ENCODE data around the gene UNC119B.
"Not testable (repeated sequence)": the region's sequence is repeated elsewhere in the genome, so short reads cannot be mapped to it uniquely, and the experiment has no call there.

UNC119B gene

DNA sequence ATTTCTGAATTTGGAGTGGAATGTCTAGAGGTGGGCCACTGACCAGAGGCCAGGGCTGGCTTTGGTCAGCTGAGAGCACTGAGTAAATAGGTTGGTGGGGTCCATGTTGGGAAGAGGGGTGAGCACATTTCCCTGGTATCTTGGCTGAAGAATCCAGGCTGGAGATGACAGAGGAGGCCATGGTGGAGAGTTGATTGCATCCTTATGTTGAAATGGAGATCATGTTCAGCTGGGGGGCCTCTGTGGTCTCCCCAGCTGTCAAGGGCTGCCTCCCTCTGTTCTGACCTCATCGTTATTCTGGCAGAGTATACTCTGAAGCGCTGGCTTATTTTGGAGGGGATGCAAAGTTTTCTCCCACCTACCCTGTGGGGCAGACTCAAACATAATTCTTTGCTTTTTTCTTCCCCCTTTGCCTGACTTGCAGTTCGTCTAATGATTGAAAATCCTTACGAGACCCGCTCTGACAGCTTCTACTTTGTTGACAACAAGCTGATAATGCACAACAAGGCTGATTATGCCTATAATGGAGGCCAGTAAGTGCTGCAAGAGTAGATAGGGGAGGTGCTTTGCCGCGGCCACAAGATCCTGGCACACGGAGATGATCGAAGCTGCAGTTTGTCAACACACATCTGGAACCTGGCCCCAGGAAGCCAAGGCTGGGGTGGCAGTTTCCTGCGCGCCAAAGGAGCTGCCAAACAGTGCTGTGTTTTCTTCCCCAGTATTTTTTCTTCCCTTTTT, 9.4 kb downstream of the UNC119B start:
- no peak for DNase-seq (ENCODE audit: low spot score)

GRCh38 chr12:120720234-120720986, 10.2 kb downstream of the UNC119B start:
- DNase-seq (ENCODE audit: low spot score) = peak; percentile 73

DNA sequence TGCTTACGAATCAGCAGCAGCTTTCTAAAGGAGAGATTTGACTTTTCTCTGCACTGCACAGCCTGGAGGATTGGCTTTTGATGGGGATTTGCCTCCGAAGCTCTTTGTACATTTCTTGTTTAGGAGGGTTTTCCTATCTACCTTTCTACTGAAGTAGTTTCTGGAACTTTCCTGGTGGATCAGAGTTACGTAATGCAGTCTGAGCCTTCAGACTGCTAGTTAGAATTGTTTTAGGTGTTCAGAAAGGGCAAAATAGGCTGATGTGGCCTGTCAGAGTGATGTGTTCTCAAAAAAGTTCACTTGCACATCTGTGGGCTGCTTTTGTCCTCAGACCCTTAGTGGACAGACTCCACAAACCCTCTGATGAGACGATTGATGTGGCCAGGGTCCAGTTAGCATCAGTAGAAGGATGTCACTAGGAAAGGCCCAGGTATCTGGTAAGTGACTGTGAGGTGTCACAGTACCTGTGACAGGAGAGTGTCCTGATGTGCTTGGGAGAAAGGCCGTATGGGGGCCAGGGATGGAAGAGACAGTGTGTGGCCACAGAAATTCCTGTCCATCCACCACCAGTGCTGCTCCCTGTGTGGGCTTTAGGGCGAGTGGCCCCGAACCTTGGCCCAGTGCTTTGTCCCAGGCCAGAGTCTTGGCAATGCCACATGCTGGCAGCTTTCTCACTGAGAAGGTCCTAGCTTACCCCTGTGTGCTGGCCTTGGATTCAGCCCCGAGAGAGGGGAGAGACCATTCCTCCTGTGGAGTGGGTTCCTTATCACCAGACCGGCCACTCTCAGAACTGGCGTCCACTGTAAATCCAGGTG, 10.9 kb downstream of the UNC119B start:
- DNase-seq (ENCODE audit: low spot score) = no peak

GRCh38 chr12:120721866-120722265, 11.6 kb downstream of the UNC119B start:
- DNase-seq (ENCODE audit: low spot score) = no peak

GRCh38 chr12:120722784-120723183, 12.5 kb downstream of the UNC119B start:
- no peak for DNase-seq (ENCODE audit: low spot score)

GRCh38 chr12:120724720-120725119, 14.5 kb downstream of the UNC119B start:
- no peak for DNase-seq (ENCODE audit: low spot score)

- DNase-seq (ENCODE audit: low spot score) = no peak
Observed at GRCh38 chr12:120725151-120725658, 14.9 kb downstream of the UNC119B start.

DNA sequence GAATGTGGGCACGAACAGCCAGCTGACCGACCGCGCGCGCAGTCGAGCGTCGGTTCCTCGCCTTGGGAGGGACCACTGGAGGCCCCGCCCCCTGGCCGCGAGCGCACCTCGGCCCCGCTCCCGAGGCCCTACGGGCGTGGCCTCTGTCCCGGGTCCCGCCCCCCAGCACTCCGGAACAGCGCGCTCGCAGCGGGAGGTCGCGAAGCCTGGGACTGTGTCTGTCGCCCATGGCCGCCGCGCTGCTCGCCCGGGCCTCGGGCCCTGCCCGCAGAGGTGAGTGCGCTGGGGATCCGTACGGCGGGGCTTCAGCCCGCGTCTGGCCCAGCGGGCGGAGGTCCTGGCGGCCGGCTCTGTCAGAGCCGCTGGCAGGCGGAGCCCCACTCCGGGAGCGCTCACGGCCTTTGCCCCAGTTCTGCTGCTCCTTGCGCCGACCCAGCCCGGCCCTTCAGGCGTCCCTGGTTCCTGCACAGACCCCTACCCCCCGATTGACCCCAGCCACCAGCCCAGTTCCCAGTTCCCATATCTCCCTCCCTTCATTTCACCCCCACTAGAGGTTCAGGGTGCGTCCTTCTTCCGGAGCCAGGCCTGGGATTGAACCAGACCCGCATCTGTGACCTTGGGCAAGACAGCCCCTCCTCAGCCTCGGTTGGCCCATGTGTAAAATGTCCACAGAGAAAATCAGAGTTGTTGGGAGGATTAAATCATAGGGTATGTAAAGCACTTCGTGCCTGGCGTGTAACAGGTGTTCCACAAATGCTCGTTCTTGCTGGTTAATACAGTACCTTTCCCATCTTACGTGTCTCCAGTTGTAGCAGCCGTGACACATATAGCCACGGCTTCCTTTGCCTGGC, 15.6 kb downstream of the UNC119B start, which contains the start of gene ACADS:
Gene ACADS (plus strand): TSS at position 168 of the 851 bp plus-strand sequence. CDS start 60 bp downstream, at position 228.
- peak; percentile 82 for DNase-seq (ENCODE audit: low spot score)

GRCh38 chr12:120726510-120726793, 16.2 kb downstream of the UNC119B start:
- no peak for DNase-seq (ENCODE audit: low spot score)

- DNase-seq (ENCODE audit: low spot score) = no peak
Observed at GRCh38 chr12:120726961-120727360, 16.7 kb downstream of the UNC119B start.

- DNase-seq (ENCODE audit: low spot score) = not testable (repeated sequence)
Observed at GRCh38 chr12:120732198-120732597, 21.9 kb downstream of the UNC119B start.

DNA sequence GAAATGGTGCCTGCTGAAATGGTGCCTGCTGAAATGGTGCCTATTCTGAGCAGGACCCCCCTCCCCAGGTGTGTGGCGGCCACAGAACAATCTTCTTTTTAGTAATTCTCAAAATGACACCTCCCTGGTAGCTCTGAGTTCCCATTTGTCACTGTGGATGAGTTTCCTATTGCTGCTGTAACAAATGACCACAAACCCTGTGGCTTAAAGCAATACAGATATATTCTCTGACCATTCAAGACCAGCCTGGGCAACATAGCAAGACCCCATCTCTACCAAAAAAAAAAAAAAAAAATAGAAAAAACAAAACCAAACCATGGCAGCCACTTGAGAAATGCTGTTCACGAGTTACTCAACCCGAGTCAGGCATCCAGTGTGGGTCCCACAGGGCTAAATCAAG, 23.3 kb downstream of the UNC119B start:
- no peak for DNase-seq (ENCODE audit: low spot score)

DNA sequence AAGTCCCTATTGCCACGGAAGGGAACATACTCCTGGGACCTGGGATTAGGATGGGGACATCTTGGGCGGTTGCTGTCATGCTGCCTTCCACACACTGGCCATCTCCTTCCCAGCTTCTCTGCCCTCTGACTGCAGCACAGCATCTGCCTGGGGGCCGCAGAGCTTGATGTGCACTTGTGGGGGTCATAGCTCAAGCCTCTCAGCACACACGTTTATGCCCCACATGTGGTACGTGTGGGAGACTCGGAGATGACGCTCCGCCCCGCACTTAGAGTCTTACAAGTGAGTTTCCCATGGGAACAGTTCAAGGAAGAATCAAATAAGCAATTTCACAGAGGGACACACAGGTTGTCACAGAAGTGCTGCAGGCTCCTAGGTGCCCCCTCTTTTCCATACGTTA, 24.0 kb downstream of the UNC119B start:
- DNase-seq (ENCODE audit: low spot score) = no peak

DNA sequence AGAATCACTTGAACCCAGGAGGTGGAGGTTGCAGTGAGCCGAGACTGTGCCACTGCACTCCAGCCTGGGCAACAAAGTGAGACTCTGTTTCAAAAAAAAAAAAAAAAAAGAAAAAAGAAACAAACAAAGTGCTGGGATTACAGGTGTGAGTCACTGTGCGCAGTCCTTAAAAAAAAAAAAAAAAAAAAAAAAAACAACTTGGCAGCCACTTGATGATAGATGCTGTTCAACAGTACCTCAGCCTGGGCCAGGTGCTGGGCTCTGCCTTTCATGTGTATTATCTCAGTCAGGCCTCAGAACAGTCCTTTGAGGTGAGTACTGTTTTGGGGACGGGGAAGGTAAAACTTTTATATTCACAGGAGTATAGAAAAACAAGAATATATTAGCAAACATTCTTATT, 24.9 kb downstream of the UNC119B start:
- DNase-seq (ENCODE audit: low spot score) = no peak

DNA sequence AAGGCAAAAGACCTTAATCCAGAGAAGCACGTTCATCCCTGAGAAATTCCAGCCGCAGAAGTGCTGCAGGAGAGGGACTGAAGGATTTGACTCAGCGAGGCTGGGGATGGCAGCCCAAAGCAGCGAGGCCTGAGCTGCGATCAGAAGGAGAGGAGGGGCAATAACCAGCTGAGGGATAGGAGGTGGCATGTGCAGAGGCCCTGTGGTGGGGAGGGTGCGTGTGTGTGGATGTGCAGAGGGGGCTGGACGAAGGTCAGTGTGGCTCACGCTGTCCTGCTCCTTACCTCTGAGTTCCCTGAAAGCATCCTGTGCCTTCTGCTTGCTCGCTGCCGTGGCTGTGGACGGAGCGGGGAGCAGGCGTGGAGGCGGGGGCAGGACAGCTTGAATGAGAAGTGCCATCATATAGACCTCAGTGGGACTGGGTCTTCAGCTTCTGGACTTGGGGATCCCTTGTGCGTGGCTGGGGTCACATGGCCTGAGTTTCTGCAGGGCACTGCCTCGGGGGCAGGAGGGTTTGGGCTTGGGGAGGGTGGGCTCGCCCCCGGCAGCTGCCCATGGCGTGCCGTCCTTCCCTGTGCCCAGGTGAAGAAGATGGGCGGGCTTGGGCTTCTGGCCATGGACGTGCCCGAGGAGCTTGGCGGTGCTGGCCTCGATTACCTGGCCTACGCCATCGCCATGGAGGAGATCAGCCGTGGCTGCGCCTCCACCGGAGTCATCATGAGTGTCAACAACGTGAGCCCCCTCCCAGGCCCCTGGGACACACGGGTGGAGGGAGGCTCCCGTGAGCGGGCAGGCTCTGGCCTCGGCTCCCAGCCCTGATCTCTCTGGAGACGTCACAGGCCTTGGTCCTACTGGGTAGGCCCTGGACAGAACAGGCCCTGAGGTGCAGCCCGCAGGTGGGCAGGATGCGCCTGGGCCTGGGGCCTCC, 26.4 kb downstream of the UNC119B start:
- DNase-seq (ENCODE audit: low spot score) = no peak

GRCh38 chr12:120737557-120738251, 27.4 kb downstream of the UNC119B start:
- DNase-seq (ENCODE audit: low spot score) = no peak

GRCh38 chr12:120738252-120739030, 28.2 kb downstream of the UNC119B start:
- no peak for DNase-seq (ENCODE audit: low spot score)

DNA sequence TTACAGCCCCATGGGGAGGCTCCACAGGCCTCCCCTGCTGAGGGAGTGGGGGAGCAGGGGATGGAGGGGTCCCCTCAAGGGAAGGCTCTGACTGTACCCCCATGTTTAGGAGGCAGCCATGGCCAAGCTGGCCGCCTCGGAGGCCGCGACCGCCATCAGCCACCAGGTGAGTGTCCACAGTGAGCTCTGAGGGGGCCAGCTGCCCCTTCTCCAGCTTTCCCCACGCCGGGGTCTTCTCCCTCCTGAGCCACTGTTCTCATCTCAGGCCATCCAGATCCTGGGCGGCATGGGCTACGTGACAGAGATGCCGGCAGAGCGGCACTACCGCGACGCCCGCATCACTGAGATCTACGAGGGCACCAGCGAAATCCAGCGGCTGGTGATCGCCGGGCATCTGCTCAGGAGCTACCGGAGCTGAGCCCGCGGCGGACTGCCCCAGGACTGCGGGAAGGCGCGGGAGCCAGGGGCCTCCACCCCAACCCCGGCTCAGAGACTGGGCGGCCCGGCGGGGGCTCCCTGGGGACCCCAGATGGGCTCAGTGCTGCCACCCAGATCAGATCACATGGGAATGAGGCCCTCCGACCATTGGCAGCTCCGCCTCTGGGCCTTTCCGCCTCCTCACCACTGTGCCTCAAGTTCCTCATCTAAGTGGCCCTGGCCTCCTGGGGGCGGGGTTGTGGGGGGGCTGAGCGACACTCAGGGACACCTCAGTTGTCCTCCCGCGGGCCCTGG, 28.9 kb downstream of the UNC119B start:
- DNase-seq (ENCODE audit: low spot score) = no peak

Measured in globus pallidus (tissue), 1 donor.